NCI-H226 (cell line): ENCODE results near the gene GGCX.
A peak's percentile ranks its signal among the peaks of the same experiment; 100 is the strongest.
"Not testable (repeated sequence)": the region's sequence is repeated elsewhere in the genome, so short reads cannot be mapped to it uniquely, and the experiment has no call there.

Experiments used
- DNase-seq: peaks from one replicate; pipeline ENCODE4 v3.0.0-alpha.2; 2015

GGCX gene

GRCh38 chr2:85564144-85564563 is 2.9 kb upstream of the GGCX start:
- no peak for DNase-seq

- no peak for DNase-seq
Measured at GRCh38 chr2:85560812-85561279, 447 bp downstream of the GGCX start.

- not testable (repeated sequence) for DNase-seq
Measured at GRCh38 chr2:85560403-85560726, 928 bp downstream of the GGCX start.

GRCh38 chr2:85558160-85558559 is 3.1 kb downstream of the GGCX start:
- no peak for DNase-seq

- DNase-seq, result no peak
Measured at GRCh38 chr2:85557130-85557529, 4.2 kb downstream of the GGCX start.

GRCh38 chr2:85554980-85555612 is 6.2 kb downstream of the GGCX start:
- DNase-seq, result no peak

- DNase-seq, result no peak
Measured at GRCh38 chr2:85553184-85553583, 8.1 kb downstream of the GGCX start.

GRCh38 chr2:85551698-85552678 is 9.3 kb downstream of the GGCX start:
- DNase-seq, result peak; percentile 16

- no peak for DNase-seq
Measured at GRCh38 chr2:85550486-85550885, 10.8 kb downstream of the GGCX start.

GRCh38 chr2:85549826-85550225 is 11.5 kb downstream of the GGCX start:
- no peak for DNase-seq

- DNase-seq, result no peak
Measured at GRCh38 chr2:85549095-85549494, 12.2 kb downstream of the GGCX start.

GRCh38 chr2:85548608-85548900 is 12.7 kb downstream of the GGCX start:
- no peak for DNase-seq

GRCh38 chr2:85547859-85548607 is 13.3 kb downstream of the GGCX start:
- no peak for DNase-seq

- DNase-seq, result no peak
Measured at GRCh38 chr2:85547089-85547858, 14.0 kb downstream of the GGCX start.

GRCh38 chr2:85545780-85546240 is 15.5 kb downstream of the GGCX start:
- no peak for DNase-seq

- not testable (repeated sequence) for DNase-seq
Measured at GRCh38 chr2:85544915-85545779, 16.1 kb downstream of the GGCX start.

GRCh38 chr2:85544254-85544691 is 17.0 kb downstream of the GGCX start:
- DNase-seq, result not testable (repeated sequence)

GRCh38 chr2:85542777-85543176 is 18.5 kb downstream of the GGCX start:
- no peak for DNase-seq

GRCh38 chr2:85541753-85542457 is 19.4 kb downstream of the GGCX start:
- DNase-seq, result no peak

- DNase-seq, result no peak
Measured at GRCh38 chr2:85541262-85541661, 20.0 kb downstream of the GGCX start.

- DNase-seq, result no peak
Measured at GRCh38 chr2:85540133-85540648, 21.1 kb downstream of the GGCX start.
